Skin epidermis (tissue), 12 donors: ENCODE measurements around the gene TRIM17.
"Not testable (repeated sequence)": the region's sequence is repeated elsewhere in the genome, so short reads cannot be mapped to it uniquely, and the experiment has no call there.

Experiments
- H3K27ac ChIP-seq, 21 experiments: fragments of 200-600 bp; sonication (generic) in 11 of 21; one replicate each; pipeline ENCODE4 v1.5.0; 2020; ENCODE audit warnings: mild to moderate bottlenecking in 3 of 21, inconsistent platforms in 2 of 21, moderate library complexity in 2 of 21
- H3K4me3 ChIP-seq, 7 experiments: fragments of 200-600 bp; sonication (generic) in 2 of 7; one replicate each; pipeline ENCODE4 v1.5.0; 2020; ENCODE audit warnings: inconsistent platforms in 2 of 7, mild to moderate bottlenecking in 2 of 7, moderate library complexity in 1 of 7

Gene TRIM17

DNA sequence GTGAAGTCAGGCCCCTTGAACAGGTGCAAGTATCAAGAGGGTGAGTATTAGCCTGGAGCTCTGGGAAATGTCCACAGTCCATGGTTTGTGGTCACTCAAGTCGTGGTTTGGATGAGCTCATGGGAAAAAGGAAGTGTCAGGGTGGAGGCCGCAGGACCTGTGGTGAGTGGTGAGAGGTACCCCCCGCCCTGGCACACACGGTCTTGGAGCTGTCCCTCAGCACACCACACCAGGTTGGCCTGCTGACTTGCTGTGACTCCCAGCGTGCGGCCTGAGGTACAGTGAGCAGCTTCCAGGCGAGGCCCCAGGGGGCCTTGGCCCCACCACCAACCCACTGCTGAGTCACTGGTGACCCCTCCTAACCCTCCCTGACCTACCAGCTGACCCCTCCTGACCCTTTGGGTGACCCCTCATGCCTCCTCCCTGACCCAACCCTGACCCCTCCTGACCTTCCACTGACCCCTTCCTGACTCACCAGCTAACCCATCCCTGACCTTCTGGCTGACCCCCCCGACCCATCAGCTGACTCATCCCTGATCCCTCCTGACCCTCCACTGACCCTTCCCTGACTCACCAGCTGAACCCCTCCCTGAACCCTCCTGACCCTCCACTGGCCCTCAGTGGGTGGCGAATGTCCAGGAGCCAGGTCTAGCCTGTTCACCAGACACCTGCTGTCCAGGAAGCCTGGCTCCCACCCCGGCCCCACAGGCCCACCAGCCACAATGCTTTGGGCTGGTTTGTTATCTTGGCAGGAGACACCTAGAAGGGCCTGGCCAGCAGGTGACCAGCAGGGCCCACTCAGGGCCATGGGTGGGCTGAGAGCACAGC lies 35.7 kb upstream of the TRIM17 start:
- Histone ChIP-seq H3K4me3 (no peak overlapping the region), H3K27ac (no peak overlapping the region)

- Histone ChIP-seq H3K27ac (no peak overlapping the region), H3K4me3 (no peak overlapping the region)
Measured at GRCh38 chr1:228450200-228450599, 33.5 kb upstream of the TRIM17 start.

DNA sequence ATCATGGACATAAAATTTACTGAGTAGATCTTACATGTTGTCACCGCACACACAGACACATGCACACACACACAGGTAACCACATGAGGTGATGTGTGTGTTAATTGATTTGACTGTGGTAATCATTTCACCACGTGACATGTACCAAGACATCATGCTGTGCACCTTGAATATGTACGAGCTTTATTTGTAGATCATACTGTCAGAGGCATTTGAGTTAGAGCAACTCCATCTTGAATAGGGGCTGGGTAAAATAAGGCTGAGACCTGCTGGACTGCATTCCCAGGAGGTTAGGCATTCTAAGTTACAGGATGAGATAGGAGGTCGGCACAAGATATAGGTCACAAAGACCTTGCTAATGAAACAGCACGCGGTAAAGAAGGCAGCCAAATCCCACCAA lies 31.7 kb upstream of the TRIM17 start:
- H3K4me3 ChIP-seq, result no peak overlapping the region
- no peak overlapping the region for H3K27ac ChIP-seq

DNA sequence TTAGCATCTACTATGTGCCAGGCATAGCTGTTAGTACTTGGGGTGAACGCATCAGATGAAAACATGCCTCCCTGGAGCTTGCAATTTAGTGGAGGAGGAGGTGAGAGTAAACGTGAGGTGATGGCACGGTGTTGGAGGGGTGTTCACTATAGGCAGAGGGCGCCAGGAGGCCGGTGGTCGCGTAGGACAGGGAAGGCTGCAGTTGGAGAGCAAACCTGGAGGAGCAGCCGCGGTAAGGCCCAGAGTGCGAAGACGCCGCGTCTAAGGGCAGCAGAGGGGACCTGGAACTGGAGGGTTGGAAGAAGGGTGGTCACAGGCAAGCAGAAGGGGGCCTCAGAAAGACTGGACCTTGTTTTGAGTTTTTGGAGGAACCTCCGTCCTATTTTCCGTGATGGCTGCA lies 30.2 kb upstream of the TRIM17 start:
- Histone ChIP-seq H3K4me3 (no peak overlapping the region), H3K27ac (no peak overlapping the region)

DNA sequence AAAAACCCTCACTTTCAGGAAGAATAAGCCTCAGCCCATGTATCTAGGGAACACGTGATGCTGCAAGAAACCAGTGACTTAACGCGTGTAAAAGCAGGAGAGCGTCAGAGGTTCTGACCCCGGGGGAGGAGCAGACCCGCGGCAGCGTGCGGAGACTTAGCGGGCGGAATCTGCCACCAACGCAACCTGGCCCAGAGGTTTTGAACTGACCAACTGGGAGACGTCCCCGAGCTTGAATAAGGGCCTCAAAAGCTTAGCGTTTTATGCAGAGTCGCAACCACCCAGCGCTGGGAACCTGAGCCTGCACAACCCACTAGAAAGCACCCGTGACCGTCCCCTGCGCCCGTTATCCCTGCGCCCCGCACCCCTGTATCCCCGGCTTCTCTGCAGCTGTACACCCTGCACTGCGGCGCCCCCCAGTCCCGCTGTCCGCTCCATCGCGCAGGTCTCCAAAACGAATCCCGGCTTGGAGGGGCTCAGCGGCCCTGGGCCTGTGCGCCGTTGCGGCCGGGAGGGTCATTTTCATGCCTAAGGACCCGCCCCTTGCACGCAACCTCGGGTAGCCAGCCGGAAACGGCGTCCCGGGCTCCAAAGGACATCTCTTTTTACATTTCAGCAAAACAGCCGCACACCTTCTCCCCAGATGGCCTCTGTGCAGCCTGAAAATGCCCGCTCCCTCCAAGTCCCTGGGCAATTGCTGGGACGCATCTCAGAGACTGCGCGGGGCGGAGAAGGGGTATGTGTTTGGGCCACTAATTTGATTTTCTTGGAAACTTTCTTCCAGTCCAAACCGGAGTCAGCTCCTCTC lies 29.4 kb upstream of the TRIM17 start:
- Histone ChIP-seq H3K27ac (peak overlapping the region in 1 of 21 experiments; percentile 58), H3K4me3 (peak overlapping the region in 5 of 7 experiments; percentile 9 to 22 (median 16))

DNA sequence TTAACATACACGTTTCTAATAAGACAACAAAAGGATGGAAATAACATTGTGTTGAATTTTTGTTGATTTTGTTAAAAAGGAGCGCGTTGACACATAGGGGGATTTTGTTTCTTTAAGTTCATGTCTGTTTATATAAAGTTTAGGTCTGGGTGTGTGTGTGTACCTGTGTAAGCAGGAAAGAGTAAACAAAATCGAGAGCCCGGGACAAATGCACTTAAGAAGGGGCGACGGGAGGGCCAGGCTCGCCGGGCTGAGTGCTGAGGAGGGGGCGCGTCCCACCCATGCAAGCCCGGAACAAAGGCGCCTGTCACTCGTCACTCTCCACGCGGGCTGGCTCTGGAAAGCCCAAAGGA lies 28.8 kb upstream of the TRIM17 start:
- H3K4me3 ChIP-seq, result peak overlapping the region in 5 of 7 experiments; percentile 9 to 22 (median 16)
- H3K27ac ChIP-seq, result peak overlapping the region in 1 of 21 experiments; percentile 58

- H3K4me3 ChIP-seq, result no peak overlapping the region
Measured at GRCh38 chr1:228443395-228443794, 26.7 kb upstream of the TRIM17 start.

GRCh38 chr1:228440761-228441500 lies 24.3 kb upstream of the TRIM17 start:
- Histone ChIP-seq H3K27ac (no peak overlapping the region), H3K4me3 (no peak overlapping the region)

More at GRCh38 chr1:228443395-228443794, 26.7 kb upstream of the TRIM17 start:
- no peak overlapping the region for H3K27ac ChIP-seq

- no peak overlapping the region for H3K4me3 ChIP-seq
Measured at GRCh38 chr1:228438266-228438665, 21.6 kb upstream of the TRIM17 start.

GRCh38 chr1:228437424-228437962 lies 20.8 kb upstream of the TRIM17 start:
- no peak overlapping the region for H3K4me3 ChIP-seq
- H3K27ac ChIP-seq, result no peak overlapping the region

More at GRCh38 chr1:228438266-228438665, 21.6 kb upstream of the TRIM17 start:
- H3K27ac ChIP-seq, result no peak overlapping the region

- Histone ChIP-seq H3K27ac (no peak overlapping the region), H3K4me3 (no peak overlapping the region)
Measured at GRCh38 chr1:228434689-228435088, 18.0 kb upstream of the TRIM17 start.

GRCh38 chr1:228433337-228434053 lies 16.8 kb upstream of the TRIM17 start:
- H3K27ac ChIP-seq, H3K4me3 ChIP-seq: not testable (repeated sequence)

DNA sequence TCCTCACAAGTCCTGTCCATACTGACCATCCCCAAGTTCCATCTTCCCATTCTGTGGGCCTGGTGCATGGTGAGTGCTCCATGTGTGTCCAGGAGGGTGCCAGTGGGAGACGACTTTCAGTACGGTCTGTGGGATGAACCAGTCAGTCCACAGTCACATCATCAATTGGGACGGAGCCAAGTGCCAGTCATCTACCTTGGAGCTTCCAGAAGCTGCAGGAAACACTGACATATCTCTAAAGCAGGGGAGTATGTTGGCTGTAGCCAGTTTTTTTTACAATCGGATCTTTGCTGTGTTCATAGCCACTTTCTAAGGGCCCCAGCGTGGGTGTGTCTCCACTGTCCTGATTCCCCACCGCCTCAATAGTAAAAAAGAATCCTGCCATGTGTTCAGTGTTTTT lies 13.6 kb upstream of the TRIM17 start:
- H3K27ac ChIP-seq, result no peak overlapping the region
- no peak overlapping the region for H3K4me3 ChIP-seq

DNA sequence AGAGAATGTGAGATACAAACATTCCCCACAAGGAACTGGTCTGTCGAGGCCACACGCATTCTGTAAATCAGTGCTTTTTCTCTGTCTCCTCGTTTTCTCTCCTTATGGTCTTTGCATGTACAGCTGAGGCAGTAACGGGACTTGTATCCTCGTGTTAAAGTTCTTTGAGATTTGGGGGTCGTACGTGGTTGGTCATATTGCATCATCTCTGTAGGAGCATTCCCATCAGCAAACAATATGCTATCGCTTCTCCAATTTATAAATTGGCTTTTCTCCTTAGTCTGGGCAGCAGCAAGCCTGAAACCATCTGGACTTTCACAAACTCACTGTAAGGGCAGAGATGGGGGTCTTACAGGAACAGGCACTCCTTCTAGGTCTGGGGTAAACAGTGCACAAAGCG lies 13.0 kb upstream of the TRIM17 start:
- Histone ChIP-seq H3K4me3 (no peak overlapping the region), H3K27ac (no peak overlapping the region)

- Histone ChIP-seq H3K27ac (no peak overlapping the region), H3K4me3 (no peak overlapping the region)
Measured at GRCh38 chr1:228429007-228429406, 12.3 kb upstream of the TRIM17 start.

- Histone ChIP-seq H3K27ac (no peak overlapping the region), H3K4me3 (no peak overlapping the region)
Measured at GRCh38 chr1:228428412-228428811, 11.8 kb upstream of the TRIM17 start.

DNA sequence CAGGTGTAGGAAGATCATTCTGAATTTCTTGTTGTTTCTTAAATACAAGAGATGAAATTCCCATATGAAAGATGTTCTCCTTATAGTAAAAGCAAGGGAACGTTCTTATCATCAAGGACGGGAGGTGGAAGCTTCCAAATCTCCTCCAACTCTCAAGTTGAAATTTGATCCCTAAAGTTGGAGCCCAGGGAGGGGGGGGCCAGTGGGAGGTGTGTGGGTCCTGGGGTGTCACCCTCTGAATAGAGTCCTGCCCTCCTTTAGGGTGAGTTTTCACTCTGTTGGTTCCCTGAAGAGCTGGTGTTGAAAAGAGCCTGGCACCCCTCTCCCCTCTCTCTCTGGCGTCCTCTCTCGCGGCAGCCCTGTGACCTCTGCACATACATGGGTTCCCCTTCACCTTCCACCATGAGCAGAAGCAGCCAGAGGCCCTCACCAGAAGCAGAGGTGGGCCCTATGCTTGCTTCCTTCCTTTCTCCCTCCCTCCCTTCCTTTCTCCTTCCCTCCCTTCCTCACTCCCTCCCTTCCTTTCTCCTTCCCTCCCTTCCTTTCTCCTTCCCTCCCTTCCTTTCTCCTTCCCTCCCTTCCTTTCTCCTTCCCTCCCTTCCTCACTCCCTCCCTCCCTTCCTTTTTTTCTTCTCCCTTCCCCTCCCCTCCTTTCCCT lies 10.0 kb upstream of the TRIM17 start:
- H3K4me3 ChIP-seq, result no peak overlapping the region

GRCh38 chr1:228424685-228425660 lies 8.3 kb upstream of the TRIM17 start:
- no peak overlapping the region for H3K4me3 ChIP-seq
- no peak overlapping the region for H3K27ac ChIP-seq

More for the DNA sequence above, 10.0 kb upstream of the TRIM17 start:
- no peak overlapping the region for H3K27ac ChIP-seq
